ENCODE measurements around the gene PTPMT1.

- TF ChIP-seq EZH2phosphoT487 (IDR thresholded peaks at IDR 0.05; ENCODE audit: low read depth) (no peak), CTCF (IDR thresholded peaks at IDR 0.05; ENCODE audit: low read depth, low read length) (no peak)
Measured at GRCh38 chr11:47595967-47596366, 30.6 kb downstream of the PTPMT1 start.

All from OCI-LY3 (cell line).